HG03520 (cell line): ENCODE measurements around the gene ARHGEF17.

ENCODE experiments used
- ATAC-seq: cut with Tn5 transposase; IDR thresholded peaks from one replicate; pipeline ENCODE4 v1.9.1; 2021; ENCODE audit warnings: mild to moderate bottlenecking, moderate library complexity; ENCODE audit not compliant: unreplicated experiment

ARHGEF17 gene

DNA sequence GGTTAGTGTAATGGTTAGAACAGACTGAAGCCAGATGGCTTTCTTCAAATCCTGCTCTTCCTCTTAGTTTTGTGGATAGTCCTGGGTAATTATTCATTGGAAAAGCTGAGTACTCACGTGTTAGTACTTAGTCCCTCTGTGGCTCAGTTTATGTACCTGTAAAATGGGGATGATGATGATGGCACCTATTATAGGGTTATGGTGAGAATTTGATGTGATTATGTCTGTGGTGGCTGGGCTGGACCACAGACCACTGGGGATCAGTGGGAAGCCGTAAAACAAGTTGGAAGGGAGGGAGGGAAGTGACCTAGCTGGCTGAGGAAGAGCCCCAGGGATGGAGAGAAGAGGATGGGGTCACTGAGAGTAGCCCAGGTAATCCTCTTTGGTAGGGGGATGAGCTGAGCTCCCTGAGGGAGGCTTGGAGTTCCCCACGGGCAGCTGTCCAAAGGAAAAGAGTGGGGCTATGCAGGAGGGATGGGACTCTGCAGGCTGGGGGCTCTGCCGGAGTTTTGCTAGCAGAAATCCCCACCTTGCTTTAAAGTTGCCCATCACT is 19.8 kb downstream of the ARHGEF17 start:
- ATAC-seq: no peak

DNA sequence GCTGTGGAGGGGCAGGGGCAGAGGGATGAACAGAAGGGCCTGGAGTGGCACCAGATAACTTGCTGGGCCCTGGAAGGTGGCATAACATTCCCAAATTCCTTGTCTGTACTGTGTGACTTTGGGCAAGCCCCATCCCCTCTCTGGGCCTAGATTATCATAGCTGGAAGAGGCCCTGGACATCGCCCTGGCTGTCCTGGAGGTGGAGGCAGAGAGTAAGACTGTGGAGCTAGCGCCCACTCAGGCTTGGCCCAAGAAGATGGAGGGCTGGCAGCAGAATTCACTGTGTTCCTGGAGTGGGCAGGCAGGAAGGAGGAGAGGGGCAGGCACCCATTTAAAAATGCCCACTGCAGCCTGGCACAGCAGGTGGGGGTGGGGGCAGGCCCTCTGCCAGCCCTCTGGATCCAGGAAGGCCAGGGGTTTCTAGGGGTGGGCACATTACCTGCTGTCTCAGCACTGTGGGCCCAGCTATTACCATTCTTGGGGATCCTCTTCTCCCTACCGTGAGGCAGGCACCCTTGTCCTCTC is 22.6 kb downstream of the ARHGEF17 start:
- ATAC-seq: no peak

DNA sequence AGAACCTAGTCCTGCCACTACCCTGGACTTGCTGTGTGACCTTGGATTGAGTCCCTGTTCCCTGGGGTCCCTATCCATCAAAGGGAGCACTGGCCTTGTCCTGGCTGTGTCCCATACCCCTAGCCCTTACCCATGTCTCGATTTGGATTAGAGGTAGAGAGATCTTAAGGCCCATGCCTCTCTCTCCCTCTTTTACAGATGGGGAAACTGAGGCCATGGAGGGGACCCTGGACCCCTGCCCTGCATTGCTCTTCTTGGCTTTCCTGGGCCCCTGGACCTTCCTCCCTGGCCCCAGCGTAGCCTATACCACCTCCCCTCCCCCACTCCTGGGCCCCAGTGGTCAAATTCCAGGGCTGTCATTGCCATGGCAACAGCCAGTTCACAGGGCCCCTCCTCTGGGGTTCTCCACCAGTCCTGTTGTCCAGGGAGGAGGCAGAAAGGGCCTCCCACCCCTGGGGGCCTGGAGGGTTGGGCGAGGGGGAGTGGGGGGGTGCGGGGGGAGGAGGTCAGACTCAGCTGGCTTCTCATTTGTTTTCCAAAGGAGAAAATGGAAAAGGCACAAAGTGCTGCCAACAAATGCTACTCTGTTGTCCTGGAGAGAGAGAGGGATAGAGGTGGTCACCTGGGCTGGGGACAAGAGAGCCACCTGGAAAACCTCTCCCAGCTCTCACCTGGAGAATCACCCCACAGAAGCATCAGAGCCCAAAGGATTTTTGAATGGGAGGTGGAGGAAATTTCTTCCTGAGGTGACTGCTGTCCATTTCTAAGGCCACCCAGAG is 23.3 kb downstream of the ARHGEF17 start:
- ATAC-seq: no peak

DNA sequence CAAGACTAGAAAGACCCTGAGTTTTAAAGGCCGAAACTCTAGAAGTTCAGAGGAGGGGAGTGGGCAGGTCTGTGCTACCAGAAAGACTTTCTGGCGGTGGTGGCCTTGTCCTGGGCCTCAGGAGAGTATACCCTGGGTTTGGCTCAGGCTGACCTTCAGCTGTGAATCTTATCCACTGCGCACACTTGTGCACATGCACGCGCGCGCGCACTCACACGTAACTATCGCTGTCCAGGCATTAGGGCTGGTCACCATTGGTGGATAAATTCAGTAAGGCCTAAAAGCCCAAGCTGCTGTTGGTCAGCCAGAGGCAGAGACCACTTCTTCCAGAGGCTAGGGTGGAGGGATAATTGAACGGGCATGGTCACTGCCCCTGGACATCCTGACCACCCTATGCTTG is 25.1 kb downstream of the ARHGEF17 start:
- ATAC-seq: no peak

DNA sequence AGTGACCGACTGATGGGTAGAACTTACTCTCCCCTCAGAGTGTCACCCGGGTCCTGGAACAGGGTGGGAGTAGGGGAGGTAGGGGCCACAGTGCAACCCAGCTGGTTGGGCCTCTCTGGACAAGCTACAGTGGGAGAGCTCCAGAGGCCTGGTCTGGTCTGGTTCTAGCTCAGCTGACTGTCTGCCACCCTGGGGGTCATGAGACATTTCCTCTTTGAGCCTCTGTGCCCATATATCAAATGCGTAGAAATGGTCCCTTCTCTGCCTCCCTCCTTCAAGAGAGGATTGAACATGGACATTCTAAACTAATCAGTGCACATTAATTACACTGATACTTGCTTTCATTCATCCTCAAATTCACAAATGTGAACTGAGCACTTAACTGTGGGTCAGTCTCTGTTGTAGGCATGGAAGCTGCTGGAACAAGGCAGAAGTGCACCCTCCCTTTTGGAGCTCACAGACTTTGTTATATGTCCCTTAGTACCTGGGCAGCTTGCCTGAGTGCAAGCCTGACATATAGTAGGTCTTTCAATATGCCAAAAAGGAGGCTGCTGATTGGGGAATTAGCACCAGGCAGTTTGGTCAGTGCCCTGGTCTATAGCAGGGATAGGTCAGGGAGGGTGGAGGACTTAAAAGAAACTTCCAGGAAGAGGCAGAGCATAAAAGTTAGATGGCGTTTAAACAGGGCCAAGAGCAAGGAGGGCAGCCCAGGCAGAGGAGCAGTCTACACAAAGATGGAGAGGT is 25.7 kb downstream of the ARHGEF17 start:
- ATAC-seq: no peak

DNA sequence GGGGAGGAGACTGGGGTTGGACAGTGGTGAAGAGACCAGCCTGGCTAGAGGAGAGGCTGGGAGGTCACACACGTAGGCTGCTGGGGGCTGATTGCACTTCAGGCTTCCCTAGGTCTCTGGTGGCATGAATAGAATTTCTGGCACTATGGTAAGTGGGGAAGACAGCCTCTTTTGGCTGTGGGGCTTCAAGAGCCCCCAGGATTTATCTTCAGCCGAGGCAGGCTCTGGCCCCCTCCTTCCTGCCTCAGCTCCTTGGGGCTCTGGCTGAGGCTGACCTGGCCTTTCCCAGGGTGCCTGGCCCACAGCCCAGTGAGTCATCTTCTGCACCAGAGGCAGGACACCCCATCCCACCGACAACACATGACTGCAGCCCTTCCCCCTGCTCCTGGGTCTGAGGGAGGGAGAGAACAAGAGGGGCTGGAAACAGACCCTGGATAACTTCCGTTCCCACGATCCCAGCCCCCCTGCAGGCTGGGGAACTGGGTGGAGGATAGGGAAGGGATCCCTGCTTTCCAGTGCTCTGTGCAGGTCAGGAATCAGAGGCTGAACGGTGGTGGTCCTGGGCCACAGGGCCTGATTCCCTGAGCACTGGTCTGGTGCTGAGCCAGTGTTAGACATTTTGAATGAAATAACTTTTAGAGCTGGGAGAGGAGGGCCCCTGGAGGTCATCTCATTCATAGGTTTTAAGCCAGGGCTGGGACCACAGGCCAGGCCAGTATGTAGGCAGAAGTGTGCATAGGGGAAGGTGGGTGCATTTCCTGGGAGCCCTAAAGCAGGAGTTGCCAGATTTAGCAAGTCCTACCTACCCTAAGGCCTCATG is 26.5 kb downstream of the ARHGEF17 start:
- ATAC-seq: no peak

DNA sequence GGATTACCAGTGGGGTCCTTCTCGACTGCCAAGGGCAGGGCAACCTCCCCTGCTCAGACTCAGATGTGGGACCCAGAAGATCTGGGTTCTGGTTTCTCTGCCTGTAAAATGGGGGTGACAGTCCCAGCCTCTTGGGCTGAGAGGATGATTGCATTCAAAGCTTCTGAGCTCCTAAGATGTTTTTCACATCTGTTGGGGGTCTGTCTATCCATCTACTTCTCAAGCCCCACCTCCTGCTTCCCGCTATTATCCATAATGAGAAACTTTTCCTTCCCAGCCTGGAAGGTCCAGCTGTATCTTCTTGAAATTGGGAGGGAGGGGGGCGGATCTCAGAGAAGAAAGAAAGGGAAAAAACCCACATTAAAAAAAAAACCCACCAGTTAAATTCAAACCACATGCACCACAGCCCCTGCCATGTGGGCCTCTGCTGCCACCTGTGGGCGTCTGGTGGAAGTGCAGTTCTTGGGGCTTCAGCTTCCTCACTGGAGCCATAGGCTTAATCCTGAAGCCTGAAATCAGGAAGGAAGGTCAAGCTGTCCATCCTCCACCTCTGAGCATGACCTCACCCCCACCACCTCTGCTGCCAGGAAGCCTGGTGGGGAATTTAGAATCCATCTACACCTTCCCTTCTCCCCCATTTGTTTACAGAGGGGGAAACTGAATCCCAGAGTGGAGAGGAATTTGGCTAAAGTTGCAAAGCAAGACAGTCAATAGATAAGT is 27.3 kb downstream of the ARHGEF17 start:
- no peak for ATAC-seq

DNA sequence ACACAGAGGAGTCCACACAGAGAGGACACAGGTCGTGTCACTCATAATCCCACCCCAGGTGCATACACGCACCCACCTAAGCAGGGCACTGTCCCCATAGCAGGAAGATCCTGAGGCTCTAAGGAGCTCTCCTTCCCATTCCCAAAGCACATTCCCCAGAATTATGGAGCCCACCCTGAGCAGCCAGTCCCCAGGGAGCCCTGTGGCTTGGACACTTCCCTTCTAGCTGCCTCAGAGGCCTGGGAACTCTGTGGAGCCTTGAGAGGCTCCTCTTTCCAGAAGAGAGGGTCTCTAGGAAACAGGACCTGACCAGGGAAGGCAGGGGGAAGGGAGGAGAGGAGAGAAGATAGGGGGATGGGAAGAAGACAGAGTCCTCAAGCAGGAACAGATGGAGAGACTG is 29.8 kb downstream of the ARHGEF17 start:
- ATAC-seq: no peak

DNA sequence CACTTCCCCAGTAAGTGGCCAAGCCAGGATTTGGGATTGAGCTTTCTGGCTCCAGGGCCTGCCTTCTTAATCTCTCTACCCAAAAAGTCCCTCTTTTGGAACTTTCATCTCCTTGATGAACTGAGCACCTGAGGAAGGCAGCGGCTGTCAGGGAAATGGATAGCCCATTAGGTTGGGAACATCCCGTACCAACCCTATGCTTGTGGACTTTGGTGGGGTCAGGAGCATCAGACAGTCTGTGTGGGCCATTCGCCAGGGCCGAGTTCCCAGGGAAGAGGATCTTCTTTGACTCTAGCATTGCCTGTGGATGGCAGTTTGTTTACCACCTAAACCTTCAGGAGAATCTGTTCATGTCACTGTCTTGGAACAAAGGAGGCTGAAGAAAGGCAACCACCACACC is 30.2 kb downstream of the ARHGEF17 start:
- no peak for ATAC-seq

DNA sequence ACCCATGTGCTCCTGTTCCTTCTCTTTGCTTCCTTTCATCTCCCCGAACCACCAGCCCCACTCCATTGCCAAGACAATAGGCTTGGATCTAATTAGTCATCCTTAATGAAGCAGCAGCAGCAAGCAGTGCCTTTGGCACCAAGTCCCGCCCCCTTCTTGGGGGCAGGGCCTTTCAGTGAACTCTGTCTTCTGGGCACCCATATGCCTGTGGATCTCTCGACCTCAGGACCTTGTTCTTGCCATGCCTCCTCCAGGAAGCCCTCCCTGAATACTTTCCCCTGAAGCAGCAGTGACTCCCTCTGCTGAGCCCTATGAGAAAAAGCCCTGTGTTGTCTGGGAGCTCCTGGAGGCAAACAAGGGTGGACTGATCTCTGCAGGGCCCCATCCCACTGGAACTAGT is 32.1 kb downstream of the ARHGEF17 start:
- ATAC-seq: no peak

DNA sequence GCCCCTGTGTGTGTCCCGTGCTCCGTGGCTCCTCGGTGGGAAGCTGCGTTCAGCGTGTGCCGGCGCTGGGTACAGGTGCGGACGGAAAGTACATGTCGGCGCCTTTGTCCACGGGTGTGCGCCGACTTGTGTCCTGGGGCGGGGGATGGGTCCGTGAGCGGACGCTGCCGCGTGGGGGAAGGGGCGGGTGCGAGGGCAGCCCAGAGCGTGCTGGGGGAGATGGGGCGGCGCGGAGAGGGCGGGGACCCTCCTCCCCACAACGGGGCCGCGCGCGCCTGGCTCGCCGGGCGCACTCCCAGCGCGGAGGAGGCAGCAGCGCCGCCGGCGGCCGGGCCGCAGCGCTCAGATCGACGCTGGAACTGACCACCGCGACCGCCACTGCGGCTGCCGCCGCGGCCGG is 34.6 kb downstream of the ARHGEF17 start:
- ATAC-seq: no peak

DNA sequence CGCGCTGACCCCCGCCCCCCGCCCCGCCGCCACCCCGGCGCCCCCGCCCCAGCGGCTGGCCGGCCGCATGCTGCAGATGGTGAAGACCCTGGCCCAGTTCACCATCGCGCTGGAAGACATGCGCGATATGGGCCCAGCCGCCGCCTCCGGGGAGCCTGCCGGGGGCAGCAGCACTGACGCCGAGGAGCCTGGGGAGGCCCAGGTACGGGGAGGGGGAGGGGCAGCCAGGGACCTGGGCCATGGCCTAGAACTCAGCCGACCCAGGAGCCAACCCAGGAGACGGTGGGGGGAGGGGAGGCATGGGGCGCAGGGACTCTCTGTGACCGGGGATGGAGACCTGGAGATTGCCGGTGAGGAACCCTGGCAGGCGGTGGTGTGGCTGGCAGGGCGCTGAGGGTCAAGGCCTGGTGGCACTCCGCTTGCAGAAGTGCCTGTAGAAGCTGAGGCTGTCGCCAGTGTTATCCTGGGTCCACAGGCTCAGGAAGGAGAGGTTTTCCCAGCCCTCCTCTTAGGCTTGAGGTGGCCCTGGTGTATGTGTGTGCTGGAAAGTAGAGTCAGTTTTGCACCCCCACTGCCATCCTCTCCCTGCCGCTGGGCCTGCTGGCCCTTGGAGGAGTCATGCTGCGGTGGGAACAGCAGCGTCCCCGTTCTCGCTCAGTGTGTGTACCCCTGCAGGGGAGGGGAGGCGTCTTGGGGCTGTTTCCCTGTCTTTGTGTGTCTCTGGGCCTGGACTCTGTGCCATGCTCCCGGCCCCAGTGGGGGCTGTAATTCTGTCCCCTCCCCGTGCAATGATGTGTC is 35.2 kb downstream of the ARHGEF17 start:
- no peak for ATAC-seq

DNA sequence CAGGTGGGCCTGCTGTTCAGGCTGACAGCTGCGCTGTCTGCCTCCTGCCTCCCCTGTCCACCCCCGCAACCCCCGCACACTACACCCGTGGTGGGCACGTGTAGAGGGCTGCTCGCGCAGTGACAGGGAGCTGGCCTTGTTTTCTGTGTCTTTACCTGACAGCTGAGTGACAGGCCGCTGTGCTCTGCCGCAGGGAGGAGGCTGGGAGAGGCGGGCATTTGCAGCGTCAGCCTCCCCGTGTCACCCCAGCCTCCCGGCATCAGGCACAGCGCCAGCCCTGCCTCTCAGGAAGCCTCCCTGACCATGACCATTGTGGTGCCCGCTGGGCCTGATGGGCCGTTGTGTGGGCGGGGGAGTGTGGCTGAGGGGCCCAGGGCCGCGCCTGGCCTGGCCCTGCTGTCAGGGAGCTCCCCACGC is 36.1 kb downstream of the ARHGEF17 start:
- ATAC-seq: no peak

DNA sequence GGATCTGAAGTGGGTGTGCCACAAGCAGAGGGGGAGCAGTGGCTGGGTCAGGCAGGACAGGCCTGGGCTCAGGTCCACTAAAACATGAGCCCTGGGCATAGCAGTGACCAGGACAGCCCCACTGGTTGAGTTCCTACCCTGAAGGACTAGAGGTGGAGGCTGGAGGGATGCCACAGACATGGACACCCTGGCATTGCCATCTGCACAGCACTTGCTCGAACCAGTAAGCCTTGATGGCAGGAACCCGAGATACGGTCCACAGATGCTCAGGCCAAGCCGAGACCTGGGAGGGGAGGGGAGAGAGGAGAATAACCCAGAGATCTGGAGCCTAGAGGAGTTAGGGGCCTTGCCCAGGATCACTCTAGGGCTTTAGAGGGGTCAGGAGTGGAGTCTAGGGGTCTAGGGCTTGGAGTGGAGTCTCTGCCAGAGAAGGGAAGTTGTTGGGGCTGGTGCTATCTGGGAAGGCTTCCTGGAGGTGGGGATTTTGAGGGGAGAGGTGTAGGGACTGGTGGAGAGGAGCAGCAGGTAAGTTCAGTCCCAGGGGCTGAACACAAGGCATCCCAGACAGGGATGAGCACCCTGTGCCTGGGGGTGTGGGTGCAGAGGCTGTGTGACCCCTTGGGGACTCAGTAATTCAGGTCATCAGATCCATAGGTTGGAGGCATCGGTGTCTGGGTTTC is 37.5 kb downstream of the ARHGEF17 start:
- ATAC-seq: no peak

DNA sequence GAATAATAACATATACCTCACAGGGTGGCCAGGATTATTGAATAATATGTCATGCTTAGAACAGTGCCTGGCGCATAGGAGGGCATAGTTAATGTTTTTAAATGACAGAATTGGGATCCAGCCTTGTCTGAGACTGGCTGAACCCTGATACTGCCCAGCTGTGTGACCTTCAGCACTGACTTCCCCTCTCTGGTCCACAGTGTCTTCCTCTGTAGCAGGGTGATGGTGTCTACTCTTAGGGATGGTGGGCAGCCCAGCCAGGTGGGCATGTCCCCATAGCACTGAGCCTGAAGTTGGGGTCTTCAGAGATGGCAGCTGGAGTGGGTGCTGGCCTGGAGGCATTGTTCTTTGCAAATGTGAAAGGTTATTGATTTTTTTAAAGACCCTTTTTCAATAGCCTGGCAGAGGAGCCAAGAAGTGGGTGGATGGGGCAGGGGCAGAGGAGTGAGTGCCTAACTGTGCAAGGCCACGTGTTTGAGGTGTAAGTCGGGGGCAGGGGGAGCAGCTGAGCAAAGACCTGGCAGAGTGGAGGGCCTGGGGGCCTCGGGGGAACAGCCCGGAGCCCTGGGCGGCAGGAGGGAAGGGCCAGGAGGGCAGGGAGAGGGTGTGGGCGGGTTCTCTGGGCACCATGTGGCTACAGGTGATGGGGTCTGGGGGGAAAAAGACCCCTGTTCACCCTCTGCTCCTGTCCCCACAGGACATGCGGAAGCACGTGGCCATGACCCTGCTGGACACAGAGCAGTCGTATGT is 38.3 kb downstream of the ARHGEF17 start:
- ATAC-seq: no peak

DNA sequence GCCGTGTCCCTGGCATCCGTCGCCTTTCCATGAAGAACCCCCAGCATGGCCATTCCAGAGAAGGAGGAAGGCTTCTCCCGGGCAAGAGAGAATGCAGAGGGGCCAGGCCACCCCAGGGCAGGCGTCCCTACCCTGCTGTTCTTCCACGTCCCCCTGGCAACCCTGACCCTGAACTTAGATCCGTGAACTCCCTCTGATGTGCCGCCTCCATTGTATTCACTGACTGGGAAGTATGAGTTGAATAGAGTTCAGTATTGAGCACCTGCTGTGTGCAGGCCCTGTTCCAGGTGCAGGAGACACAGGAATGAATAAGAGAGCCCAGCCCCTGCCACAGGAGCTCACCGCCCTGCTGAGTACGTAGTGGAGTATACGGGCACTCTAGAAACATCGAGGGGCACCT is 39.0 kb downstream of the ARHGEF17 start:
- no peak for ATAC-seq

DNA sequence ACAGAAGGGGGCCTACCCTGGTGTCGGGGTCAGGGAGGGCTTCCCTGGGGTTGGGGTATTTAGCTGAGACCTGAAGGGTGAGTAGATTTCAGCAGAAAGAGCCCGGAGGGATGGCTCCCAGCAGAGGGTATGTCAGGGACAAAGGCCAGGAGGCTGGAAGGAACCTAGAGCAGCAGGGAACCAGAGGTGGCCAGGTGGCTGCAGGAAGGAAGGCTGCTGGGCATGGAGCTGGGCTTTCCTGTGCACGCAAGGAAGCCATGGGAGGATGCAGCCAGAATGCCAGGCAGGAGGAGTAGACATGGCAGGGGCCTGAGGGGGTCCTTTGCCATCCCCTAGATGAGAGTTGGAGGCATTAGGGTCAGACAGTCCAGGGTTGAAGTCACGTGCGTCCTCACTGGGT is 40.8 kb downstream of the ARHGEF17 start:
- no peak for ATAC-seq

DNA sequence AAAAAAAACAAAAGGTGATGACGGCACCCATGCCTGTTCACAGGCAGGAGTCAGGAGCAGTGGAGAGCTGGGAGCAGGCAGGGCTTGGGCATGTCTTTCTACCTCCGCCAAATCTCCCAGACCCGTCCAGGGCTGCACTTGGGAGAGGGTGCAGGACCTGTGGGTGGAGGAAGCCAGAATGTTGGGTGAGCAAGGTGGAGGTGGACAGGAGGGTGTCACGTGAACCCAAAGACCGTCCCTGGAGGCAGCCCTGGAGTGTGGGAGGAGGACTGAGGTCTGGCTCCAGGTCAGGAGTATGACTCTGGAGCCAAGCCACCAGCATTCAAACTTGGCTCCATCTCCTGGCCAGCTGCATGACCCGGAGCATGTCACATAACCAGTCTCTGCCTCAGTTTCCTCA is 41.6 kb downstream of the ARHGEF17 start:
- no peak for ATAC-seq
